ENCODE measurements around the gene SLC6A5.

DNA sequence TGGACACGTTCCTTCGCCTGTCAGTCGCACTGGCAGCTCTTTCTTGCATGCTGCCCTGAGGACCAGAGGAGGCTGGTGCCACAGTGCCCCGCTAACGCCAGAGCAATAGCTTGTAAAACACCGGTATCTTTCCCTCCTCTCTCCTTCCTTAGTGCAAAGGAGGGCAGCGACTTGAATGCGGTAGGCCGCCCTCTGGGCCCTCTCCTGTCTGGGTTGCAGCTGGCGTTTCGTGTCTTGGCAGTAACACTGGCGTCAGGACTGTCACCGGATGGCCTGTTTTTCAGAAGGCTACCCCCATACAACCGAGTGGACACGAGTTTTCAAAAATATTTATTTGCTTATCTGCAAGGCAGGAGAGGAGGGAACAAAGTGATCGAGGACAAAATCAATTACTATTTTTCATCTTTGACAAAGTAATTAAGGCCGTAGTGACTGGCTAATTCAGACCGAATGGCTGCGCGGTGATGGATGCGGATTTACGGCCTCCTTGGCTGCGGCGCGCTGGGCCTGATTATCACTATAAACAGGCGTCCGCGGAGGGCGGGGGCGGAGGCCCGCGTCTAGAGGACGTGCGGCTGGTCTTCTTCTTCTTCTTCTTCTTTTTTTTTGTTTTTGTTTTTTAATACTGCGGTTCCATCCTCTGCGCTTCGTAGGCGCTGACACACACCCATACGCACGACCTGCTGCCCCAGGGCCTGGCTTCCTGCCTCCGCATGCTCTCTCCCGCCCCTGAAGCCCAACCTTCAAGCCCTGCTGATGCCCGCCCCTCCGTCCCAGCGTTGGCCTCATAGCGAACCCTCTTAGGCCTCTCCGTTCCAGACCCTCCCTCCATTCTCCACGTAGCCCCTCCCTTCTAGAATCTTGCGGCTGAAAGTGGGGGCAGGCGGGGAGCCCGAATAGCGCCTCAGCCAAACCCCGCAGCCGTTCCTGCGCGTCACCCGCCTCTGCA, 2.9 kb upstream of the SLC6A5 start:
- TF ChIP-seq, protein P1, sequence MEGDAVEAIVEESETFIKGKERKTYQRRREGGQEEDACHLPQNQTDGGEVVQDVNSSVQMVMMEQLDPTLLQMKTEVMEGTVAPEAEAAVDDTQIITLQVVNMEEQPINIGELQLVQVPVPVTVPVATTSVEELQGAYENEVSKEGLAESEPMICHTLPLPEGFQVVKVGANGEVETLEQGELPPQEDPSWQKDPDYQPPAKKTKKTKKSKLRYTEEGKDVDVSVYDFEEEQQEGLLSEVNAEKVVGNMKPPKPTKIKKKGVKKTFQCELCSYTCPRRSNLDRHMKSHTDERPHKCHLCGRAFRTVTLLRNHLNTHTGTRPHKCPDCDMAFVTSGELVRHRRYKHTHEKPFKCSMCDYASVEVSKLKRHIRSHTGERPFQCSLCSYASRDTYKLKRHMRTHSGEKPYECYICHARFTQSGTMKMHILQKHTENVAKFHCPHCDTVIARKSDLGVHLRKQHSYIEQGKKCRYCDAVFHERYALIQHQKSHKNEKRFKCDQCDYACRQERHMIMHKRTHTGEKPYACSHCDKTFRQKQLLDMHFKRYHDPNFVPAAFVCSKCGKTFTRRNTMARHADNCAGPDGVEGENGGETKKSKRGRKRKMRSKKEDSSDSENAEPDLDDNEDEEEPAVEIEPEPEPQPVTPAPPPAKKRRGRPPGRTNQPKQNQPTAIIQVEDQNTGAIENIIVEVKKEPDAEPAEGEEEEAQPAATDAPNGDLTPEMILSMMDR (IDR thresholded peaks at IDR 0.05) = no peak
- no peak for TF ChIP-seq POLR2AphosphoS5 (IDR thresholded peaks at IDR 0.05)
- no peak for TF ChIP-seq EP300 (IDR thresholded peaks at IDR 0.05; ENCODE audit: low read depth)
- TF ChIP-seq POLR2A (IDR thresholded peaks at IDR 0.05) = no peak
